Muscle of leg (tissue), 11 donors: ENCODE measurements around the gene KCNA2. TPM values are rescaled to one million over a fixed set of nuclear protein-coding genes. Genes with fewer than 3 reads are reported as not detected.

Experiments
- DNase-seq: peaks from one replicate; pipeline ENCODE4 v3.0.0; 2013
- H3K27ac ChIP-seq: one replicate; pipeline ENCODE4 v1.5.1; 2013; ENCODE audit warnings: mild to moderate bottlenecking, low read length, control low read depth
- H3K27me3 ChIP-seq: one replicate; pipeline ENCODE4 v1.6.1; 2013; ENCODE audit warnings: low read length; ENCODE audit not compliant: control insufficient read depth, insufficient read depth
- H3K36me3 ChIP-seq: one replicate; pipeline ENCODE4 v1.6.1; 2013; ENCODE audit warnings: low read length; ENCODE audit not compliant: control insufficient read depth, insufficient read depth
- H3K4me1 ChIP-seq: one replicate; pipeline ENCODE4 v1.6.1; 2013; ENCODE audit warnings: low read length; ENCODE audit not compliant: control insufficient read depth, insufficient read depth
- H3K4me3 ChIP-seq: one replicate; pipeline ENCODE4 v1.5.1; 2013; ENCODE audit warnings: low read length, control low read depth
- H3K9me3 ChIP-seq: replicated peaks from 2 replicates; pipeline ENCODE4 v1.6.1; 2013; ENCODE audit warnings: low read depth, low read length; ENCODE audit not compliant: control insufficient read depth
- WGBS: methylation state at CpG from one replicate; pipeline ENCODE4 v1.1.5; 2013; ENCODE audit warnings: missing lambda C conversion rate; ENCODE audit not compliant: insufficient coverage; 5-methylcytosine and 5-hydroxymethylcytosine counted together
- polyA plus RNA-seq, 8 donors: library from polyadenylated mRNA; unstranded; fragments of 120-200 nt; gene quantifications; one replicate each; pipeline versions ENCODE4 v1.2.1 to v1.2.3, GENCODE V29; 2013; ENCODE audit warnings: inconsistent platforms in 1 of 8, low replicate concordance in 1 of 8; ENCODE audit not compliant: insufficient read length in 8 of 8, insufficient read depth in 1 of 8
- total RNA-seq: library from RNA; stranded (reverse); fragments of 120-200 nt; gene quantifications from one replicate; pipeline ENCODE4 v1.2.4, GENCODE V29; 2013

The KCNA2 gene
- total and polyA plus RNA-seq, 9 donors: 0.68 to 3.0 (median 0.82) TPM

DNA sequence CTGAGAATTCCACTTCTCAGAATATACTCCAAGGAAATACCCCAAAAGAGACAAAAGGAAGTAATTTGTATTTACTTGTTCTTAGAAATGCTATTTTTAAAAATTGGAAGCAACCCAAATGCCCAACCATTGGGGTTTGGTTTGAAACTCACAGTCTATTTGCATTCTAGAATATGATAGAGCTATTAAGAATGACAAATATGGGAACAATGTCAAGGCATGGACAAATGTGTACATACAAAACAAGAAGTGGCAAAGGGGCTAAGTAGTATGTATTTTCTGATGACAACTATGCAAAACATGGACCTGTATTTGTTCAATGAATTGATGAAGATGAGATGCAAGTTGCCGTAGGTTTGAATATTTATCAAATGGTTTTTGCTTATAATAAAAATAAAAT lies 32.8 kb downstream of the KCNA2 start:
- Histone ChIP-seq H3K27me3 (peaks cover 6% of the 10 kb centered on the region), H3K4me3 (no peak overlapping the region), H3K36me3 (no peaks in the 10 kb centered on the region), H3K4me1 (no peaks in the 10 kb centered on the region), H3K9me3 (no peaks in the 10 kb centered on the region), H3K27ac (no peak overlapping the region)
- no CpG with 5 or more reads among the region's 1 CpG for WGBS
- DNase-seq: no peak

DNA sequence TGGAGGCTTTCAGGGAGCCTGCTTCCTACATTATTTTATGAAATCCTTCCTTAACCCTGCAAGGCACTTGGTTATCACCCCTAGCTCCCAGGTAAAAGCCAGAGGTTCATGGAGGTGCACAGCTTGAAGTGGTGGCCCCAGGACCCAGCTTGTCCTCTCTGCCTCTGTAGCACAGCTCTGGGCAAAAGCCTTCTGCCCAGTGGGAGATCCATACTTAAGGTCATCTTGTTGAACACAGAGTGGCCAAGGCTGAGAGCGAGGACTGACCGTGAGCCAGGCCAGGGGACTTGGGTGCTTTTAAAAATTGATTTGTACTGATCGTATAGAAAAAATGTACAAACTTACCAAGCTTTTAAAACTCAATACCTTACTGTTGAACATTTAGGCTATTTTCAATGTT lies 33.4 kb downstream of the KCNA2 start:
- no peaks in the 10 kb centered on the region for H3K4me1 ChIP-seq
- H3K27ac ChIP-seq: no peak overlapping the region
- no peak for DNase-seq
- no CpG with 5 or more reads among the region's 3 CpGs for WGBS
- H3K9me3 ChIP-seq: no peaks in the 10 kb centered on the region
- H3K4me3 ChIP-seq: no peak overlapping the region
- peaks cover 6% of the 10 kb centered on the region for H3K27me3 ChIP-seq
- H3K36me3 ChIP-seq: no peaks in the 10 kb centered on the region

DNA sequence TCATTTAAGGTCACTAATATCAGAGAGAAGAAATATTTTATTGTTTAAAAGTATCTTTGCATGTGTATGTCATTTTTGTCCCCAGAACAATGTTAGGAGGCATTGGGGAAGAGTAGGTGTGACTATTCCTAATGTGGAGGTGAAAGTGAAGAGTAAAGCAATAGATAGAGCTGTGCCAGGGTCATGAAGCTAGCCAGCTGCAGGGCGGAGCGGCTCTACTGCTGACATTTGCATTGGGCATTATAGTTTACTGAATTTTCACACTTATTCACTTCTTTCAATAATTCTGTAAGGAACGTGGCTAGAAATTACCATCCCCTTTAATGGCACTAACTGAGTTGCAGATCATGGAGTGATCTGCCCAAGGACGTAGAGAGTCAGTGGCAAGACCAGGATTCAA lies 35.3 kb downstream of the KCNA2 start:
- no CpG with 5 or more reads among the region's 4 CpGs for WGBS
- Histone ChIP-seq H3K27me3 (peaks cover 6% of the 10 kb centered on the region), H3K4me3 (no peak overlapping the region), H3K36me3 (no peaks in the 10 kb centered on the region), H3K27ac (no peak overlapping the region), H3K9me3 (no peaks in the 10 kb centered on the region), H3K4me1 (no peaks in the 10 kb centered on the region)
- no peak for DNase-seq

DNA sequence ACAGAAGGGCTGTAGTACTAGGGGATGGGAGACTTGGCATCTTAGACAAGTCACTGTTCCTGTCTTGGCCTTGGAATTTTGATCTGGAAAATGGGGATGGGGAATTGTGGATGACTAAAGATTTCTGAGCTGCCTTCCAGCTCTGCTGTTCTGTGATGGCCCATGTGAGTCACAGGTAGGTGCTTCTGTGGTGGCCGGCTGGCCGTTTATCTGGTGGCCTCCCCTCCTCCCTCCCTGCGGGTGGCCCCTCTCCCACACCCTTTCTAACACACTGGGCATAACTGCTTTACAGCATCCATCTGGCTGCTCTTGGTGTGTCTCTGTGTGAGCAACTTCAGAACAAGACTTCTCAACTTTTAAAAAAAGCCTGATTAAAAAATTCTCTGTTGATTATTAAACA lies 35.9 kb downstream of the KCNA2 start:
- 50% methylated on average over 1 of the region's 3 CpGs for WGBS

DNA sequence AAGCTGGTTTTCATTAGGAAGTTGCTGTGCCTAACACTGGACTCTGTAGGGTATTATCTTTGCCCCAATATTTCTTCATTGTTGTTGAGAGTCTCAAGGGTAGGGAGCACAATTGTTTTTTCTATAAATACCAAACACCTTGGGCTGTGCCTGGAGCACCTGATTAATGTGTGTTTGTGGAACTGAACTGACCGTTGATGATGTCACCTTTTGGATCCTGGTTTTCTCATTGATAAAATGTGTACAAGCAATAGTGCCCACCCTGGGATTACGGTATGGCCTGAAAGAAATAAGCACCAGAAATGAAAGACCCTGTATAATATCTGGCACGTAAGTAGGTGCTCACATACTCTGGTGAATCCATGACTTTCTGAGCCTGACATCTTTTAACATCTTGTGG lies 39.3 kb downstream of the KCNA2 start:
- H3K4me3 ChIP-seq: no peak overlapping the region
- no peaks in the 10 kb centered on the region for H3K9me3 ChIP-seq
- no peak for DNase-seq
- peaks cover 8% of the 10 kb centered on the region for H3K27me3 ChIP-seq
- H3K36me3 ChIP-seq: no peaks in the 10 kb centered on the region
- H3K4me1 ChIP-seq: no peaks in the 10 kb centered on the region
- H3K27ac ChIP-seq: no peak overlapping the region
- WGBS: 69% methylated on average over 3 of the region's 3 CpGs

More for the DNA sequence above, 35.9 kb downstream of the KCNA2 start:
- Histone ChIP-seq H3K27ac (no peak overlapping the region), H3K9me3 (no peaks in the 10 kb centered on the region), H3K27me3 (peaks cover 6% of the 10 kb centered on the region), H3K4me3 (no peak overlapping the region), H3K36me3 (no peaks in the 10 kb centered on the region), H3K4me1 (no peaks in the 10 kb centered on the region)
- no peak for DNase-seq

DNA sequence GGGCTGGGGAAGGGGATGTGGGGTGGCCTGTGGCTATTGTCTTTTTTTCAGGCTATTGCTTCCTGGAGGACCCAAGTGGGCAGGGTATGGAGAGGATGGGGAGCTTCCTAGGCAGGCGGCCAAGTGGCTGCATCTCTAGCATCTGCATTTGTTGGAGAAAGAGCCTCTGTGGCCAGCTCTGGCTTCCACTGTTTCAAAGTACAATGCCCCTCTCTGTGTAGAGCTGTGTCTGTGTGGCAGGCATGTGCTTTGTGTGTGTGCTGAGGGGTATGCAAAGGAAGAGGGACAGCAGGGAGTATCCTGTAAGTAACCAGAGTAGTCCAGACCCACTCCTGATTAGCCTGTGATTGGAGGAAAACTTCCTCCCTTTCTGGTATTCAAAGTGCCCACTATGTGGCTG lies 40.6 kb downstream of the KCNA2 start:
- Histone ChIP-seq H3K27ac (no peak overlapping the region), H3K4me1 (no peaks in the 10 kb centered on the region), H3K27me3 (peaks cover 11% of the 10 kb centered on the region), H3K9me3 (no peaks in the 10 kb centered on the region), H3K4me3 (no peak overlapping the region), H3K36me3 (no peaks in the 10 kb centered on the region)
- WGBS: 57% methylated on average over 1 of the region's 1 CpG
- DNase-seq: peak; percentile 9

DNA sequence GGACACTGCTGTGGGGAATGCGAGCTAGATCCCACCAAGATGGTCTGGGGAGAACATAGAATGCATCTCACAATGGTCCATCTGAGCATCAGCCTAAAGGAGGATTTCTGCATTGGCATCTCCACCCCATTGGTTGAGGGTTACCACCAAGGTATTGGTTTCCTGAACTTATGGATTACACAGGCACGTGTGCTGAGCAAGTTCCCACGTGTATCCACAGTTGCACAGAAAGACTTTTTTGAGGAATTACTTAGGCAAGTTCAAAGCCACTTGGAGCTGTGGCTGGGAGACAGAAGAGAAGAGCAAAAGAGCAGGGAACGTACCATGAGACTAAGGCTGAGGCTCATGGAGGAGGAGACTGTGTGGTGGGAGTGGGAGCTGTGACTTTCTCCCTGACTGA lies 43.1 kb downstream of the KCNA2 start:
- no peak for DNase-seq
- Histone ChIP-seq H3K9me3 (no peaks in the 10 kb centered on the region), H3K36me3 (no peaks in the 10 kb centered on the region), H3K4me1 (no peaks in the 10 kb centered on the region), H3K27me3 (peaks cover 14% of the 10 kb centered on the region), H3K27ac (no peak overlapping the region), H3K4me3 (no peak overlapping the region)
- 69% methylated on average over 3 of the region's 4 CpGs for WGBS

DNA sequence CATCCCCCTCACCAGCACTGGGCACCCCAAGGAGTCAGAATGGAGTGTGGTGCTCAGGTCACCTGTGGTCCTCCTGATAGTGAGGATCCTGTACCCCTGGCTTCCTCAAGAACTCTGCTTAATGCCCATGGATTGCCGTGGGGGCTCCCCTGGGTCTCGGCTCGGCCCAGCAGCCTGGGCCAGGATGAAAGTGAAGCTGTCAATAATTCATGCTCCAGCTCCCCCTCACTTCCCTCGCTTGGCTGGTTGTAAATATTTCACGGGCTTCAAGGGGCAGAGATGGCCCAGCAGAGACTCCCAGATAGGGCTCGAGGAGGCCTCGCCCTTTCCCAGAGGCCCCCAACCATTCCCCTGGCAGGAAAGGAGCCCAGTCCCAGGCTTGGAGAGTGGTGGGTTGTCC lies 44.6 kb downstream of the KCNA2 start:
- Histone ChIP-seq H3K9me3 (no peaks in the 10 kb centered on the region), H3K4me3 (no peak overlapping the region), H3K36me3 (no peaks in the 10 kb centered on the region), H3K27me3 (peaks cover 24% of the 10 kb centered on the region), H3K4me1 (peaks cover 2% of the 10 kb centered on the region), H3K27ac (no peak overlapping the region)
- no peak for DNase-seq
- WGBS: 34% methylated on average over 2 of the region's 7 CpGs

DNA sequence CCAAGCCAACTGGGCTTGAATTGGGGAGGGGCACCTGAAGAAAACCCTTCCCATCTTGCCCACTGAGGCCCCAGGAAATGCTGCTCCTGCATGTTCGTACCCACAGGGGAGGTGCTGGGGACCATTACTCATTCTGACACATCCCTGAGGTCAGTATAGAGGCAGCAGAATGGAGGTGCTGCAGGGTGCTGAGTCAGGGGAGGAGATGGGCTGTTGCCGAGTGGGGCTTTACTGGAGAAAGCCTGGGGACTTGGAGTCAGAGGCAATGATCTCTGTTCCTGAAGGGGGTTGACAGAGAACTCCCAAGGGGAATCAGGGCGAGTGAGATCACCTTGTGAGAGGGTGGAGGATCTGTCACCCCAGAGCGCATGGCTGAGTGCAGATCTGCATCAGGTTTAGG lies 47.0 kb downstream of the KCNA2 start:
- H3K27ac ChIP-seq: no peak overlapping the region
- H3K9me3 ChIP-seq: no peaks in the 10 kb centered on the region
- WGBS: 43% methylated on average over 3 of the region's 4 CpGs
- H3K27me3 ChIP-seq: peaks cover 44% of the 10 kb centered on the region
- H3K36me3 ChIP-seq: no peaks in the 10 kb centered on the region
- DNase-seq: no peak
- no peak overlapping the region for H3K4me3 ChIP-seq
- H3K4me1 ChIP-seq: peaks cover 17% of the 10 kb centered on the region

DNA sequence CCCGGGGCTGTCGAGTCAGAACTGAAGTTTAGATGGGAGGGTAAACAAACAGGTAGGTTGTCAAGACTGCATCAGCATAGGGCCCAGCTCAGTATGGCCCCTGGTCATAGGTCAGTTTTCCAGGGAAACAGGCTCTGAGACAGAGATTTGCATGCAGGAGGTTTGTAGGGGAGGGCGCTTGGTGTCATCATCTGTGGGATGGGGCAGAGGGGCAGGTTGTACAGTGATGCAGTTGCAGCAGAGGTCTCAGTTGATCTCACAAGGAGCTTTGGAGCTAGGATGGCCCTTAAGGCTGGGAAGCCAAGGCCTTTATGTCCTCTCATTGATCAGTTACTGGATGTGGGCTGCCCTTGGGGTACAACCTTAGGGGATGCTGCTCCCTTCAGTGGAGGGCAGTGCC lies 48.7 kb downstream of the KCNA2 start:
- Histone ChIP-seq H3K9me3 (no peaks in the 10 kb centered on the region), H3K27ac (no peak overlapping the region), H3K36me3 (no peaks in the 10 kb centered on the region), H3K4me3 (no peak overlapping the region), H3K27me3 (peaks cover 44% of the 10 kb centered on the region), H3K4me1 (peaks cover 17% of the 10 kb centered on the region)
- no peak for DNase-seq
- 74% methylated on average over 3 of the region's 3 CpGs for WGBS

DNA sequence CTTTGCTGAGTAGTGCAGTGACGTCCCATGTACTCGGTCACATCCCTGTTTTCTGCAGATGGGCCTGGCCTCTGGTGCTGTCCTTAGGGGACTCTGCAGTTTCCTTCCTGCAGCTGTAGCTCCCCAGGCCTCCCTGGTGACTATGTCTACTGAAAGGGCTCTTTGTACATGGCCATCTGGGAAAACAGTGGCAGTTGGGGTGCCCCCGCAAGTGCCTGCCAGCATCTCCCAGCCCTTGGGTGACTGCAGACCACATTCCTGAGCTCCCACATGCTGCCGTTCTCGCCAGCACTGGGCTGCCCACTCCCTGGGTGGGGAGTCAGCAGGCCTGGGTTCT lies 49.7 kb downstream of the KCNA2 start:
- Histone ChIP-seq H3K9me3 (no peaks in the 10 kb centered on the region), H3K4me3 (no peak overlapping the region), H3K27ac (no peak overlapping the region), H3K4me1 (peaks cover 17% of the 10 kb centered on the region), H3K36me3 (no peaks in the 10 kb centered on the region), H3K27me3 (peaks cover 53% of the 10 kb centered on the region)
- no peak for DNase-seq
- WGBS: 44% methylated on average over 5 of the region's 5 CpGs
